ENCODE data around the gene CDC42BPG.

CDC42BPG gene

GRCh38 chr11:64887757-64888405 lies 43.4 kb upstream of the CDC42BPG start:
- Histone ChIP-seq H3K27me3 (replicated peaks; ENCODE audit: insufficient read depth, low read length) (peaks cover 32% of the 10 kb centered on the region), H3K36me3 (replicated peaks; ENCODE audit: insufficient read depth, low read length) (no peaks in the 10 kb centered on the region), H3K9me3 (replicated peaks; ENCODE audit: insufficient read depth, low read length) (no peaks in the 10 kb centered on the region), H3F3A (ENCODE audit: insufficient read depth, low read length) (no peaks in the 10 kb centered on the region), H3K4me3 (ENCODE audit: low read length) (peak overlapping the region; percentile 40), H2AFZ (ENCODE audit: low read length) (peak overlapping the region; percentile 58), H3K9ac (ENCODE audit: low read length) (no peak overlapping the region; the same call in 1 of the 2 replicates), H3K27ac (ENCODE audit: low read length) (no peak overlapping the region), H3K79me2 (ENCODE audit: low read length) (no peaks in the 10 kb centered on the region), H4K20me1 (ENCODE audit: insufficient read depth, low read length) (no peaks in the 10 kb centered on the region), H3K9me2 (replicated peaks; ENCODE audit: insufficient read depth, low read length) (no peaks in the 10 kb centered on the region), H3K4me2 (ENCODE audit: low read depth, low read length) (peak overlapping the region; percentile 81), H3K4me1 (ENCODE audit: low read length) (0 out of 2 replicates have a peak, but pooled peaks cover 2% of the 10 kb centered on the region)
- TF ChIP-seq EZH2phosphoT487 (IDR thresholded peaks at IDR 0.05; ENCODE audit: low read length) (no peak), CTCF (IDR thresholded peaks at IDR 0.05; ENCODE audit: low read length) (peak; percentile 93)
- peak; percentile 66 for DNase-seq

DNA sequence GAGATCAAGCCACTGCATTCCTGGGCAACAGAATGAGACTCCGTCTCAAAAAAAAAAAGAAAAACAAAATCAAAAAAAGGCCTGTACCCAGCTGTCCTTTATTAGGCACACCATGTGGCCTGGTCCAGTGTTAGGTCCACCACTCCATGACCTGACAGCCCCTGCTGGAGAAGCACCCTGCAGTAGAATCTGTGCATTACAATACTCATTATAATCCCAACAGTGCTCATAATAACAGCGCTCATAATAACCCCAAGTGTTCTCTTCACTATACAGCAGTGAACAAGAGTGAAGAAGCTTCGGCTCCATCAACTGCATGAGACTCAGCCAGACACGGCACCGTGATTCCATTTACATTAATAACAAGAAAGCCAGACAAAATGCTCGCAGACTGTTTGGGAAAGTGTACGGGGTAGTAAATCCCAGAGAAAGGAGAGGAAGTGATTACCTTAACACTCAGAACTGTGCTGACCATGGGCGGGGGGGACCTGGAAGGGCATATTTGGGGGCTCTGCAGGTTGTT lies 42.8 kb upstream of the CDC42BPG start:
- Histone ChIP-seq H3K4me3 (ENCODE audit: low read length) (no peak overlapping the region), H3K9me3 (replicated peaks; ENCODE audit: insufficient read depth, low read length) (no peaks in the 10 kb centered on the region), H3K27ac (ENCODE audit: low read length) (no peak overlapping the region), H3K36me3 (replicated peaks; ENCODE audit: insufficient read depth, low read length) (no peaks in the 10 kb centered on the region), H3K4me2 (ENCODE audit: low read depth, low read length) (peak overlapping the region; percentile 81; the same call in 1 of the 2 replicates), H3K4me1 (ENCODE audit: low read length) (0 out of 2 replicates have a peak, but pooled peaks cover 2% of the 10 kb centered on the region), H3K9me2 (replicated peaks; ENCODE audit: insufficient read depth, low read length) (no peaks in the 10 kb centered on the region), H3K9ac (ENCODE audit: low read length) (no peak overlapping the region; the same call in 1 of the 2 replicates), H3K79me2 (ENCODE audit: low read length) (no peaks in the 10 kb centered on the region), H4K20me1 (ENCODE audit: insufficient read depth, low read length) (no peaks in the 10 kb centered on the region), H2AFZ (ENCODE audit: low read length) (peak overlapping the region; percentile 58), H3K27me3 (replicated peaks; ENCODE audit: insufficient read depth, low read length) (peaks cover 36% of the 10 kb centered on the region), H3F3A (ENCODE audit: insufficient read depth, low read length) (no peaks in the 10 kb centered on the region)
- TF ChIP-seq EZH2phosphoT487 (IDR thresholded peaks at IDR 0.05; ENCODE audit: low read length) (no peak), EZH2 (optimal IDR thresholded peaks at IDR 0.05; ENCODE audit: low read depth, low read length) (no peak), CTCF (IDR thresholded peaks at IDR 0.05; ENCODE audit: low read length) (no peak)
- DNase-seq = no peak

GRCh38 chr11:64885367-64886286 lies 41.2 kb upstream of the CDC42BPG start:
- TF ChIP-seq EZH2 (optimal IDR thresholded peaks at IDR 0.05; ENCODE audit: low read depth, low read length) (no peak), EZH2phosphoT487 (IDR thresholded peaks at IDR 0.05; ENCODE audit: low read length) (no peak), CTCF (IDR thresholded peaks at IDR 0.05; ENCODE audit: low read length) (no peak)
- peaks cover 46% of the 10 kb centered on the region for H3K27me3 ChIP-seq (replicated peaks; ENCODE audit: insufficient read depth, low read length)
- no peaks in the 10 kb centered on the region for H3K9me2 ChIP-seq (replicated peaks; ENCODE audit: insufficient read depth, low read length)
- H3K27ac ChIP-seq (ENCODE audit: low read length) = no peak overlapping the region
- no peaks in the 10 kb centered on the region for H3K36me3 ChIP-seq (replicated peaks; ENCODE audit: insufficient read depth, low read length)
- no peaks in the 10 kb centered on the region for H3K9me3 ChIP-seq (replicated peaks; ENCODE audit: insufficient read depth, low read length)
- peaks cover 6% of the 10 kb centered on the region; the same call in 1 of the 2 replicates for H3K4me1 ChIP-seq (ENCODE audit: low read length)
- H3K9ac ChIP-seq (ENCODE audit: low read length) = no peak overlapping the region
- no peak for DNase-seq
- no peaks in the 10 kb centered on the region for H3K79me2 ChIP-seq (ENCODE audit: low read length)
- H3K4me2 ChIP-seq (ENCODE audit: low read depth, low read length) = no peak overlapping the region
- no peak overlapping the region for H2AFZ ChIP-seq (ENCODE audit: low read length)
- H3K4me3 ChIP-seq (ENCODE audit: low read length) = no peak overlapping the region
- H3F3A ChIP-seq (ENCODE audit: insufficient read depth, low read length) = peaks cover under 1% of the 10 kb centered on the region; the same call in 1 of the 2 replicates
- H4K20me1 ChIP-seq (ENCODE audit: insufficient read depth, low read length) = no peaks in the 10 kb centered on the region
